B cell (primary cell): ENCODE results near the gene DISP1. TPM values are rescaled to one million over a fixed set of nuclear protein-coding genes. Genes with fewer than 3 reads are reported as not detected.

Experiments used
- ATAC-seq: fragments of 200-7000 bp; cut with Tn5 transposase; one replicate; pipeline ENCODE4 v1.10.0; 2021; ENCODE audit warnings: low read depth, mild to moderate bottlenecking, moderate number of reproducible peaks, moderate library complexity
- CTCF ChIA-PET: fragments of 350-600 bp; sonication (Branson Sonifier 250); formaldehyde crosslinking; loops from one replicate; lab custom pipeline; 2021; ENCODE audit warnings: antibody characterized with exemption, inconsistent platforms; lab: Charles Lee
- POLR2A ChIA-PET: fragments of 350-600 bp; sonication (Branson Sonifier 250); formaldehyde crosslinking; loops from one replicate; lab custom pipeline; 2021; ENCODE audit warnings: antibody characterized with exemption; lab: Charles Lee
- DNase-seq: peaks from one replicate; pipeline ENCODE4 v3.0.0; 2013
- H2AFZ ChIP-seq: 2 replicates; pipeline ENCODE4 v1.6.1; 2012; ENCODE audit warnings: mild to moderate bottlenecking, low read depth, low read length; ENCODE audit not compliant: insufficient read depth, poor library complexity, severe bottlenecking
- H3K27ac ChIP-seq, 2 donors: 1 replicate in 1 of 2; 2 replicates in 1 of 2; pipeline ENCODE4 v1.5.1; 2012 to 2013; ENCODE audit warnings: low read length in 2 of 2, mild to moderate bottlenecking in 2 of 2, moderate library complexity in 1 of 2
- H3K27me3 ChIP-seq, 4 experiments: fragments of 200-600 bp in 1 of 4; sonication (generic) in 1 of 4; replicated peaks in 1 of 4; 1 replicate in 2 of 4; 2 replicates in 2 of 4; pipeline versions ENCODE4 v1.6.1 to v1.7.0; 2013 to 2016; ENCODE audit warnings: low read length in 3 of 4, mild to moderate bottlenecking in 2 of 4, mixed read lengths in 1 of 4, moderate library complexity in 1 of 4; ENCODE audit not compliant: insufficient read depth in 4 of 4, control insufficient read depth in 3 of 4; ENCODE audit errors: control extremely low read depth in 1 of 4
- H3K36me3 ChIP-seq, 2 experiments: replicated peaks in 1 of 2; 1 replicate in 1 of 2; 2 replicates in 1 of 2; pipeline versions ENCODE4 v1.6.1 to v1.7.1; 2013; ENCODE audit warnings: low read length in 1 of 2; ENCODE audit not compliant: insufficient read depth in 2 of 2, control insufficient read depth in 1 of 2; ENCODE audit errors: control extremely low read depth in 1 of 2, extremely low read depth in 1 of 2
- H3K4me1 ChIP-seq, 2 donors: fragments of 200-600 bp in 1 of 2; sonication (generic) in 1 of 2; 1 replicate in 1 of 2; 2 replicates in 1 of 2; pipeline versions ENCODE4 v1.5.1 to v1.6.1; 2013 to 2017; ENCODE audit warnings: low read length in 2 of 2; ENCODE audit not compliant: control insufficient read depth in 2 of 2, insufficient read depth in 2 of 2
- H3K4me2 ChIP-seq: replicated peaks from 2 replicates; pipeline ENCODE3; 2012; ENCODE audit warnings: mild to moderate bottlenecking, low read depth, low read length; ENCODE audit not compliant: poor library complexity, severe bottlenecking
- H3K4me3 ChIP-seq, 5 experiments: fragments of 200-600 bp in 1 of 5; sonication (generic) in 1 of 5; 1 replicate in 3 of 5; 2 replicates in 2 of 5; pipeline versions ENCODE4 v1.5.1 to v1.7.0; 2011 to 2016; ENCODE audit warnings: low read length in 4 of 5, mild to moderate bottlenecking in 4 of 5, low read depth in 2 of 5, control low read depth in 1 of 5, moderate library complexity in 1 of 5; ENCODE audit not compliant: insufficient read depth in 1 of 5; ENCODE audit errors: control extremely low read depth in 1 of 5, extremely low read depth in 1 of 5
- H3K79me2 ChIP-seq: fragments of 200-600 bp; sonication (generic); one replicate; pipeline ENCODE4 v1.6.0; 2016; ENCODE audit warnings: low read length; ENCODE audit not compliant: control insufficient read depth, insufficient read depth
- H3K9ac ChIP-seq: fragments of 200-600 bp; sonication (generic); 2 replicates; pipeline ENCODE4 v1.6.1; 2017; ENCODE audit warnings: mild to moderate bottlenecking, low read length, moderate library complexity
- H3K9me3 ChIP-seq, 3 donors: one replicate each; pipeline versions ENCODE4 v1.6.1 to v1.7.1; 2013; ENCODE audit warnings: low read length in 2 of 3; ENCODE audit not compliant: control insufficient read depth in 2 of 3, insufficient read depth in 1 of 3; ENCODE audit errors: control extremely low read depth in 1 of 3
- H4K20me1 ChIP-seq: 2 replicates; pipeline ENCODE4 v1.6.0; 2012; ENCODE audit warnings: mild to moderate bottlenecking, low read length; ENCODE audit not compliant: insufficient read depth, control insufficient read depth, poor library complexity, severe bottlenecking
- H3K27ac Mint-ChIP-seq: one replicate; pipeline ENCODE4 v1.8.0; 2021; ENCODE audit warnings: mixed read lengths
- H3K27me3 Mint-ChIP-seq: one replicate; pipeline ENCODE4 v1.8.0; 2021; ENCODE audit warnings: mixed read lengths
- H3K4me1 Mint-ChIP-seq: one replicate; pipeline ENCODE4 v1.8.0; 2021; ENCODE audit warnings: mixed read lengths
- H3K4me3 Mint-ChIP-seq: one replicate; pipeline ENCODE4 v1.8.0; 2021; ENCODE audit warnings: mixed read lengths
- H3K9me3 Mint-ChIP-seq: one replicate; pipeline ENCODE4 v1.8.0; 2022; ENCODE audit warnings: mixed read lengths; ENCODE audit not compliant: insufficient read depth
- EZH2 ChIP-seq: IDR thresholded peaks from 2 replicates; pipeline ENCODE4 v1.6.1; 2012; ENCODE audit warnings: borderline replicate concordance, low read depth, mild to moderate bottlenecking, moderate library complexity, low read length; ENCODE audit not compliant: insufficient read depth, poor library complexity, severe bottlenecking
- WGBS: methylation state at CpG from one replicate; pipeline ENCODE4 v1.1.5; 2013; ENCODE audit warnings: missing lambda C conversion rate; ENCODE audit not compliant: insufficient coverage; 5-methylcytosine and 5-hydroxymethylcytosine counted together
- intact Hi-C: fragments of 100-400 bp; cut with micrococcal nuclease; formaldehyde crosslinking; loops from one replicate; pipeline ENCODE4 v1.10.0; 2022
- polyA plus RNA-seq: library from polyadenylated mRNA; depleted of rRNA; stranded (reverse); fragments of >200 nt; gene quantifications from 2 replicates; pipeline ENCODE4 v1.2.3, GENCODE V29; 2012
- total RNA-seq, 2 donors: library from RNA; stranded (reverse); fragments of 120-200 nt in 1 of 2; gene quantifications; 1 replicate in 1 of 2; 2 replicates in 1 of 2; pipeline versions ENCODE4 v1.2.3 to v1.2.4, GENCODE V29; 2013 to 2022
- TF ChIP-seq, protein P1 (sequence below): fragments of 200-600 bp; IDR thresholded peaks from one replicate; pipeline ENCODE4 v1.8.0; 2022; ENCODE audit warnings: antibody characterized with exemption, mild to moderate bottlenecking

The DISP1 gene
- total and polyA plus RNA-seq, 2 donors (not counting 1 experiment from before 2014, with no cell fraction given): 6.6 to 12.0 TPM

DNA sequence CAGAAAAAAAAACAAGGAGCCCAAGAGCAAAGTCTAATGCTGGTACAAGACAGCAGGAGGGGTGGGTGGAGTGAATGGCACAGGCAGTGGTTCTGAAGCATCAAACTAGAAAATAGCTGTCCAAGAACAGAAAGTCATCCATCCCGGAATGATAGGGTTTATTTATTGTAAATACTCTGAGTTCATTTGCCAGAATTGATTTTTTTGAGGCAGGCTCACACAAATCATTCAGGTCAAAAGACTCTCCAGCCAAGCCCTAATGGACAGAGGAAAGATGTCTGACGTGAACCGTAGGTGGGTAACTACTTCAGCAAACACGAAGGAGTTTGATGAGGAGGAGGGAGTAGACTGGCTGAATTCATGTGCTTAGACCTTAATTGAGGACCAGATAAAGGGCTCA is 13.8 kb upstream of the DISP1 start:
- no peak for TF ChIP-seq EZH2
- TF ChIP-seq, protein P1, sequence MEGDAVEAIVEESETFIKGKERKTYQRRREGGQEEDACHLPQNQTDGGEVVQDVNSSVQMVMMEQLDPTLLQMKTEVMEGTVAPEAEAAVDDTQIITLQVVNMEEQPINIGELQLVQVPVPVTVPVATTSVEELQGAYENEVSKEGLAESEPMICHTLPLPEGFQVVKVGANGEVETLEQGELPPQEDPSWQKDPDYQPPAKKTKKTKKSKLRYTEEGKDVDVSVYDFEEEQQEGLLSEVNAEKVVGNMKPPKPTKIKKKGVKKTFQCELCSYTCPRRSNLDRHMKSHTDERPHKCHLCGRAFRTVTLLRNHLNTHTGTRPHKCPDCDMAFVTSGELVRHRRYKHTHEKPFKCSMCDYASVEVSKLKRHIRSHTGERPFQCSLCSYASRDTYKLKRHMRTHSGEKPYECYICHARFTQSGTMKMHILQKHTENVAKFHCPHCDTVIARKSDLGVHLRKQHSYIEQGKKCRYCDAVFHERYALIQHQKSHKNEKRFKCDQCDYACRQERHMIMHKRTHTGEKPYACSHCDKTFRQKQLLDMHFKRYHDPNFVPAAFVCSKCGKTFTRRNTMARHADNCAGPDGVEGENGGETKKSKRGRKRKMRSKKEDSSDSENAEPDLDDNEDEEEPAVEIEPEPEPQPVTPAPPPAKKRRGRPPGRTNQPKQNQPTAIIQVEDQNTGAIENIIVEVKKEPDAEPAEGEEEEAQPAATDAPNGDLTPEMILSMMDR: no peak
- H3K9ac ChIP-seq: no peak overlapping the region
- Mint-ChIP-seq H3K4me3 (no peak overlapping the region), H3K27me3 (peaks cover 4% of the 10 kb centered on the region), H3K9me3 (no peaks in the 10 kb centered on the region), H3K4me1 (peaks cover 13% of the 10 kb centered on the region), H3K27ac (no peak overlapping the region)
- no peak for ATAC-seq
- H3K27ac ChIP-seq: no peak overlapping the region
- H3K4me2 ChIP-seq: no peak overlapping the region
- H3K36me3 ChIP-seq: no peaks in the 10 kb centered on the region
- no peaks in the 10 kb centered on the region for H3K27me3 ChIP-seq
- peaks cover 14 to 18% of the 10 kb centered on the region in 2 donors for H3K4me1 ChIP-seq
- no peak for DNase-seq
- ChIA-PET POLR2A (no interaction called here), CTCF (interaction anchor here (1.3 kb wide), 1 partner anchor 19 kb away, joined by 3 read pairs; no protein-coding TSS in a partner anchor)
- intact Hi-C loops: no loop called here
- H4K20me1 ChIP-seq: no peaks in the 10 kb centered on the region
- no peak overlapping the region for H3K4me3 ChIP-seq
- H3K9me3 ChIP-seq: peaks cover 0 to under 1% (median 0%) of the 10 kb centered on the region in 3 donors
- H2AFZ ChIP-seq: no peak overlapping the region
- 100% methylated on average over 1 of the region's 4 CpGs for WGBS
- H3K79me2 ChIP-seq: no peaks in the 10 kb centered on the region

DNA sequence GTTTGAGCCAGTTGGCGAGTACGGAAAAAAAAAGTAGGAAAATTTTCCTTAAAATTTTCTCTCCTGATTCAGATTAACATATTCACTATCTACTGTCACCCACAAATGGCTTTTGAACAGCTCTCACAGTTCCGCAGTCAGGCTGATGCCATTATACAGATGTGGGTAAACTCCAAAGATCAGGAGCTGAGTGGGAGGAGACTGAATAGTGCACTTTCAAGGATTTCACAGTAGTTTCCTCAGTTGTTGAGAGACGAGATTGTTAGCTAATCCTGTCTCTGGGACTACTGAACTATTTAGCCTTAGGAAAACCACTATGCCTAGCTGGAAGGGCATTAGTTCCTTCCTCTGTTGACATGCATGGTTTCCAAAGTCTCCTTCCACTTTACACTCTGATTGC is 3.2 kb upstream of the DISP1 start:
- TF ChIP-seq EZH2: no peak
- TF ChIP-seq, protein P1: no peak
- Mint-ChIP-seq H3K9me3 (no peaks in the 10 kb centered on the region), H3K4me1 (peaks cover 23% of the 10 kb centered on the region), H3K4me3 (no peak overlapping the region), H3K27ac (no peak overlapping the region), H3K27me3 (no peaks in the 10 kb centered on the region)
- no peak overlapping the region for H3K4me2 ChIP-seq
- H3K9me3 ChIP-seq: no peaks in the 10 kb centered on the region
- ATAC-seq (no peak), DNase-seq (no peak)
- no peak overlapping the region for H3K9ac ChIP-seq
- H3K27me3 ChIP-seq: no peaks in the 10 kb centered on the region
- H4K20me1 ChIP-seq: no peaks in the 10 kb centered on the region
- H3K4me1 ChIP-seq: peaks cover 13% of the 10 kb centered on the region in 2 donors
- POLR2A ChIA-PET: interaction anchor here (0.9 kb wide), 1 partner anchor 44 kb away, joined by 3 read pairs; no protein-coding TSS in a partner anchor
- no peak overlapping the region for H2AFZ ChIP-seq
- H3K36me3 ChIP-seq: no peaks in the 10 kb centered on the region
- 87% methylated on average over 3 of the region's 4 CpGs for WGBS
- intact Hi-C loops: no loop called here
- H3K79me2 ChIP-seq: peaks cover 16% of the 10 kb centered on the region
- no peak overlapping the region for H3K27ac ChIP-seq
- H3K4me3 ChIP-seq: no peak overlapping the region
- CTCF ChIA-PET: interaction anchor here (1.3 to 1.6 kb wide), 2 partner anchors 18 to 278 kb away, joined by 4 to 7 read pairs; no protein-coding TSS in a partner anchor
